Mesothelial cell of epicardium (in vitro differentiated cells): ENCODE data around the gene ZNF574. TPM values are rescaled to one million over a fixed set of nuclear protein-coding genes. Genes with fewer than 3 reads are reported as not detected.

Experiments
- DNase-seq, 2 experiments: peaks; one replicate each; pipeline ENCODE4 v3.0.0; 2021; ENCODE audit warnings: low spot score in 2 of 2; ENCODE audit not compliant: unreplicated experiment in 2 of 2
- H3K27ac Mint-ChIP-seq: 2 replicates; pipeline ENCODE4 v1.8.0; 2021; ENCODE audit warnings: mixed read lengths
- H3K27me3 Mint-ChIP-seq: 2 replicates; pipeline ENCODE4 v1.8.0; 2021; ENCODE audit warnings: low read depth, mixed read lengths
- H3K36me3 Mint-ChIP-seq: 2 replicates; pipeline ENCODE4 v1.8.0; 2021; ENCODE audit warnings: mixed read lengths
- H3K4me1 Mint-ChIP-seq: 2 replicates; pipeline ENCODE4 v1.8.0; 2021; ENCODE audit warnings: mixed read lengths
- H3K4me3 Mint-ChIP-seq: 2 replicates; pipeline ENCODE4 v1.8.0; 2021; ENCODE audit warnings: mild to moderate bottlenecking, moderate library complexity, mixed read lengths
- H3K9me3 Mint-ChIP-seq: 2 replicates; pipeline ENCODE4 v1.8.0; 2021; ENCODE audit warnings: mixed read lengths
- CTCF ChIP-seq: fragments of 200-600 bp; sonication (generic); IDR thresholded peaks from one replicate; pipeline ENCODE4 v1.5.0; 2021; ENCODE audit warnings: antibody characterized with exemption; ENCODE audit not compliant: unreplicated experiment
- total RNA-seq: library from RNA; stranded (reverse); gene quantifications from 3 replicates; pipeline ENCODE4 v1.2.1, GENCODE V29; 2021

Gene ZNF574
- total RNA-seq, 1 donor from 2014 or later = 21.3 TPM

- TF ChIP-seq CTCF = no peak
- Mint-ChIP-seq H3K9me3 (peaks cover 4% of the 10 kb centered on the region), H3K4me3 (no peak overlapping the region), H3K4me1 (no peaks in the 10 kb centered on the region), H3K36me3 (no peaks in the 10 kb centered on the region), H3K27me3 (peaks cover 20% of the 10 kb centered on the region), H3K27ac (no peak overlapping the region)
- no peak for DNase-seq
Observed at GRCh38 chr19:42121036-42121621, 45.2 kb downstream of the ZNF574 start.

GRCh38 chr19:42121656-42122069 is 45.7 kb downstream of the ZNF574 start:
- no peak overlapping the region for H3K27ac Mint-ChIP-seq
- H3K27me3 Mint-ChIP-seq = peaks cover 20% of the 10 kb centered on the region
- H3K9me3 Mint-ChIP-seq = peaks cover 4% of the 10 kb centered on the region
- no peak for DNase-seq
- no peaks in the 10 kb centered on the region for H3K36me3 Mint-ChIP-seq
- no peak for TF ChIP-seq CTCF
- no peaks in the 10 kb centered on the region for H3K4me1 Mint-ChIP-seq
- H3K4me3 Mint-ChIP-seq = no peak overlapping the region

- Mint-ChIP-seq H3K36me3 (no peaks in the 10 kb centered on the region), H3K4me3 (no peak overlapping the region), H3K27me3 (peaks cover 28% of the 10 kb centered on the region), H3K4me1 (no peaks in the 10 kb centered on the region), H3K9me3 (peaks cover 4% of the 10 kb centered on the region), H3K27ac (no peak overlapping the region)
- no peak for TF ChIP-seq CTCF
- DNase-seq = no peak
Observed at GRCh38 chr19:42122691-42123607, 47.0 kb downstream of the ZNF574 start.

- no peaks in the 10 kb centered on the region for H3K36me3 Mint-ChIP-seq
- peaks cover 4% of the 10 kb centered on the region for H3K9me3 Mint-ChIP-seq
- no peak for TF ChIP-seq CTCF
- H3K27me3 Mint-ChIP-seq = peaks cover 35% of the 10 kb centered on the region
- no peaks in the 10 kb centered on the region for H3K4me1 Mint-ChIP-seq
- no peak for DNase-seq
- H3K4me3 Mint-ChIP-seq = no peak overlapping the region
- H3K27ac Mint-ChIP-seq = no peak overlapping the region
Observed at GRCh38 chr19:42123765-42124164, 47.8 kb downstream of the ZNF574 start.

- TF ChIP-seq CTCF = no peak
- Mint-ChIP-seq H3K27ac (no peak overlapping the region), H3K36me3 (no peaks in the 10 kb centered on the region), H3K4me1 (no peaks in the 10 kb centered on the region), H3K4me3 (no peak overlapping the region), H3K9me3 (peaks cover 4% of the 10 kb centered on the region), H3K27me3 (peaks cover 39% of the 10 kb centered on the region)
- no peak for DNase-seq
Observed at GRCh38 chr19:42124386-42124901, 48.5 kb downstream of the ZNF574 start.
